GM12864 (cell line): ENCODE results near the gene ZSWIM6.

Experiments used
- DNase-seq: peaks from one replicate; pipeline ENCODE4 v3.0.0-alpha.2; 2011; ENCODE audit warnings: low read depth
- H3K4me3 ChIP-seq: 2 replicates; pipeline ENCODE4 v1.5.1; 2011; ENCODE audit warnings: mild to moderate bottlenecking, low read depth, low read length, control low read depth
- TF ChIP-seq, protein P1 (sequence below): IDR thresholded peaks from 2 replicates; pipeline ENCODE4 v1.5.1; 2011; ENCODE audit warnings: low read depth, mild to moderate bottlenecking, moderate library complexity, low read length, control low read depth, inconsistent platforms; ENCODE audit errors: missing control alignments

ZSWIM6 gene

DNA sequence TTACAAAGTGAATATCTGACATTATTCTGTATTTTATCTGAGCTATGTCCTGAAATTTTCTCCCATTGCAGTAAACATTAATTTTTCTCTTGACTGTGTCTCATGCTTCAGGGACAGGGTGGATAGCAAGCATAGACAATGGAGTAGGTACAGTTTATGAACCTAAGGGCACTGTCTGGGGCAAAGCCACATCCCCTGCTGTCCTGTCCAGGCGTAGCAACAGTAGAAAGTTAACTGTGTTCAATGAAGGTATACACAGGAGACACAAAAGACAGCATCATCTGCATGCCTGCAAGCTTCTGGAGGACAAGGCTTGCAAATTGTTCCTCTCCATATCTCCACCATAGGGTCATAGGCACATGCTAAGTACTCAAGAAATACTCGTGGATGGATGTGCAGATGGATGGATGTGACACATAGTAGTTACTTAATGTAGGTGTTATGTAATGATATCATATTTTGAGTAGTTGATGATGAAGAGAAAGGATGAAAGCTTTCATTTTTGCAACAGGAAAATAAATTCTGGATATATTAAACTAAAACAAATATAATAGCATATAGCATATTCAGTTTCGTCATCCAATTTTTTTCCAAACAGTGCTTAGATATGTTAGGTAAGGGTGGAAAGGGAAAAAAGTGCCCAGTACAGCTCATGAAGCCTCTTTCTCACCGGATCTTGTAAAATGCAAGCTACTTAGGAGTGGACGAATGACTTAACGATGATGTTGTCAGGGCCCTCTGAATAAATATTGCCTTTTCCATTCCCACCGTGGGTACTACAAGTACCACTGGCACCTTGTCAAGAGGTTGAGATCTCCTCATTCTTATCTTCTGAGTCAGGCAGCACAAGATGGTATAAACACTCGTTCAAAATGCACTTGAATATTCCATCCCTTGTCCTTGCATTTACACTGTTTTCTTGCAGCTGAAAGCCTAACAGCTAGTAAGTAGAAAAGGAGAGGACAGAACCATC, 19.9 kb upstream of the ZSWIM6 start:
- no peak for DNase-seq
- H3K4me3 ChIP-seq, result no peak overlapping the region
- TF ChIP-seq, protein P1, sequence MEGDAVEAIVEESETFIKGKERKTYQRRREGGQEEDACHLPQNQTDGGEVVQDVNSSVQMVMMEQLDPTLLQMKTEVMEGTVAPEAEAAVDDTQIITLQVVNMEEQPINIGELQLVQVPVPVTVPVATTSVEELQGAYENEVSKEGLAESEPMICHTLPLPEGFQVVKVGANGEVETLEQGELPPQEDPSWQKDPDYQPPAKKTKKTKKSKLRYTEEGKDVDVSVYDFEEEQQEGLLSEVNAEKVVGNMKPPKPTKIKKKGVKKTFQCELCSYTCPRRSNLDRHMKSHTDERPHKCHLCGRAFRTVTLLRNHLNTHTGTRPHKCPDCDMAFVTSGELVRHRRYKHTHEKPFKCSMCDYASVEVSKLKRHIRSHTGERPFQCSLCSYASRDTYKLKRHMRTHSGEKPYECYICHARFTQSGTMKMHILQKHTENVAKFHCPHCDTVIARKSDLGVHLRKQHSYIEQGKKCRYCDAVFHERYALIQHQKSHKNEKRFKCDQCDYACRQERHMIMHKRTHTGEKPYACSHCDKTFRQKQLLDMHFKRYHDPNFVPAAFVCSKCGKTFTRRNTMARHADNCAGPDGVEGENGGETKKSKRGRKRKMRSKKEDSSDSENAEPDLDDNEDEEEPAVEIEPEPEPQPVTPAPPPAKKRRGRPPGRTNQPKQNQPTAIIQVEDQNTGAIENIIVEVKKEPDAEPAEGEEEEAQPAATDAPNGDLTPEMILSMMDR, result no peak

DNA sequence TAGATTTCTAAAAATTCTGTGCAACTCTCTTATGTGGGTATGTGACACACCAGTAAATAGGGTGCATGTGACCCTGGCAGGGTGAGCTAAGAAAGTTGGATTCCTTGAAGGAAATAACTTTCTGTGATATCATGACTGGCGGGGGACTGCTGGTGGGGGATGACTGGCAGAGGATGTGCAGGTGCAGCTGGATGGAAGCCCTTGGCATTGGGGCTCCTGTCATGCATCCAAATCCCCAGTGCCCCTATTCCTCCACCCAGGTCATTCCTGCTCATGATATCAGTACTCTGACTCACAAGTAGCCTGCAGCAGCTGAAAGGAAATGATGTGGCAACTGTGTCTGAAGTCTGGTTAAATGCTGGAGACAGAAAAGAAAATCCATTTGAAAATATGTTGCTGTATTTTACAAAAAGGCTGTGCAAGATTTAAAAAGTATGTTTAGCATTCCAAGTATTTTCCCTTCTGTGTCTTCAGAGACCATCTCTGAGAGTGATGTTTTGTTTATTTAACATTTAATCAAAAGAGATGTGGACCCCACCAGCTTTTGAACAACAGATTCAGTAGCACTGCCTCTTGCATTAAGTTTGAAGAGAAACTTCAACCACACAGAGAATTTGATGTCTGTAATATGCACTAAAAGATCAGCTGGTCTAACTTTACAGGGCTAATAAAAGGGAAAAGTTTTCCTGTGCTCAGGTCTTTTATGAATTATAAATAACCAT, 17.9 kb upstream of the ZSWIM6 start:
- H3K4me3 ChIP-seq, result no peak overlapping the region
- no peak for DNase-seq
- TF ChIP-seq, protein P1, result no peak

DNA sequence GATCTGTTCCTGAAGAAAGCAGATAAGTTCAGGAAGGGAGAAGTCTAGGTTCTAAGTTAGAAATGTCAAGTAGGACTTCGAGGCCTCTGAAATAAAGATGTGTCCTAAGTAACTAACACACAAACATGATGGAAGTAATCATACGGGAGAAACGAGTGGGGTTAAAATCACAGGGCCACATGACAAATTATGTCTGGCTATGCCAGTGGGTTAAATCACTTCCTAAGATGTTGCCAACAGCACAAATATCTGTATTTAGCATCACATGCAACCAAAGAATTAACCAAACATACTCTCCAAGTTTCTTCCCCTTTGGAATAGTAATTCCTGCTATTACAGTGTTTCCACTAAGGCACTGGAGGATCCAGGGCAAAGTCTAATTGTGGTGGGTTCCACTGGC, 13.7 kb upstream of the ZSWIM6 start:
- no peak for DNase-seq
- TF ChIP-seq, protein P1, result no peak
- no peak overlapping the region for H3K4me3 ChIP-seq

DNA sequence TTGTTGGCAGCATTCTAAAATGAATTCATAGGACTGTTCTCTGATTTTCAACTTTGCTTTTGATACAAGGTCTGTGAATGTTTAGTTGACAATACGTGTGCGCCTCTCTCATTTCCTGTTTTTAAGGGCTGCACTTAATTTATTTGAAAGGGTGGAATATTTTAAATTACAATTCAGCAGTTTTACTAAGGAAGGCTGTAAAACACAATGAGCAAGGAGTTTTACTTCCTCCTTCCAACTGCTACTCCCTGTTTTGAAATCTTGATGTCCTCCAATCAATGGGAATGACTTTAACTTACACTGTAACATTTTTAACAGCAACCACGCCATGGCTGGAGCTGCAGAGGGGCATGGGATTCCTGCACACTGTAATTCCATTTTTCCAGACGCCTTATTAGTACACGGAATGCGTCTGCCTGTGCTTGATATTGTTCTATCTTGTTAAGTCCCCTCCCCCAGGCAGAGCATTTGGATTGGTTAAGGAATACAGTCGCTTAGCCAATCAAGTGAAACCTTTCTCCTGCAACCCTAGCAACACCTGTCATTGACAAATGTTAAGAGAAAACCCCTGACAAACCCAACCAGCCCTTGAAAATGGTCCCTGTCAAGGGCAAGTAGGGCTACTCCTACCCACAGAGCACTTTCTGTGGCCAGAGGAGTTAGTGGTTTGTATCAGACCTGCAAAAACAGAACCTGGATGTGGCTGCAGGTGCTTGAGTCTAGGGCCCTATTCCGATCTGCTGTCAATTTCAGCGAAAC, 12.5 kb upstream of the ZSWIM6 start:
- peak; percentile 97 for DNase-seq
- TF ChIP-seq, protein P1, result no peak
- peak overlapping the region; percentile 28 for H3K4me3 ChIP-seq

DNA sequence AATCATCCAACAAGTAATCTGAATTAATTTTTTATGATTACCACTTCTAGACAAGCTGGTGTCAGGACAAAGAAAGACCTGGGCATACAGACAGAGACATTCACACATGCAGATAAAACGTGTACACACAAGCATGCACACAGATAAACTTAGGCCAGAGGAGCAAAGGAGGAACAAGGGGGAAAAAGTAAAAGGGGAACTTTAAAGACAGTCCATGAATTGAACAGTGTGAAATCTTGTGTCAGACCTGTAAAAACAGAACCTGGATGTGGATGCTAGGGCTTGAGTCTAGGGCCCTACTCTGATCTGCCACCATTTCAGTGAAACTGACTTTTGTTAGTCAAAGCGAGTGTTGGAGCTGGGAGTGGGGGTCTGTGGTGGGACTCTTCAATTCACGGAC, 11.2 kb upstream of the ZSWIM6 start:
- no peak overlapping the region for H3K4me3 ChIP-seq
- no peak for DNase-seq
- TF ChIP-seq, protein P1, result no peak

DNA sequence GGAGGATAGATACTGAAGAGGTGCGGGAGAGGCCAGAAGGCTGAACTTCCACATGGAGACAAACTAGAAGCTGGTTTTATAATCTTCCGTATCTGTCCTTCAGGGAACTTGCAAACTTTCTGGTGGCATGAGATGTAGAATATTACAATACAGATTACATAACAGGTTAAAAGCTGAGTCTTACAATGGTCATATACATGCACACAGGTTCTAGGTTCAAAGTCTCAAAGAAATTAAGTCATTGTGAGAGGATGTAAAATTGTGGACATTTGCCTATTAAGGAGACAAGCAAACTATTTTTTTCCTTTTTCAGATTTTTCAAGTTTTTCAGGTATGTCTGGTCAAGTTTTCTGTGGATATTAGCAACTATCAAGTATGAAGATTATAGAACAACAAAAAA, 10.4 kb upstream of the ZSWIM6 start:
- no peak overlapping the region for H3K4me3 ChIP-seq
- TF ChIP-seq, protein P1, result no peak
- no peak for DNase-seq
